Cardiac fibroblast (primary cell): Measurements from ENCODE around the gene SMG6.

Experiments used
- DNase-seq, 2 donors: peaks; one replicate each; pipeline versions ENCODE4 v3.0.0 to v3.0.0-alpha.2; 2010; ENCODE audit warnings: low read depth in 2 of 2
- H3K4me3 ChIP-seq, 2 donors: replicated peaks in 1 of 2; 1 replicate in 1 of 2; 2 replicates in 1 of 2; pipeline ENCODE4 v1.5.1; 2011; ENCODE audit warnings: low read depth in 2 of 2, low read length in 2 of 2, mild to moderate bottlenecking in 2 of 2, moderate library complexity in 1 of 2
- CTCF ChIP-seq: IDR thresholded peaks from one replicate; pipeline ENCODE4 v1.5.1; 2011; ENCODE audit warnings: low read depth, mild to moderate bottlenecking, low read length, inconsistent platforms

SMG6 gene

GRCh38 chr17:2158396-2158780, 145.2 kb downstream of the SMG6 start:
- H3K4me3 ChIP-seq = no peak overlapping the region
- DNase-seq = no peak
- no peak for TF ChIP-seq CTCF

GRCh38 chr17:2157675-2158395, 145.8 kb downstream of the SMG6 start:
- TF ChIP-seq CTCF = no peak
- peak; percentile 97 for DNase-seq
- no peak overlapping the region for H3K4me3 ChIP-seq

- DNase-seq = peak; percentile 65 to 93
- H3K4me3 ChIP-seq = no peak overlapping the region
- no peak for TF ChIP-seq CTCF
Measured at GRCh38 chr17:2157081-2157480, 146.5 kb downstream of the SMG6 start.

GRCh38 chr17:2156666-2157065, 146.9 kb downstream of the SMG6 start:
- DNase-seq = no peak
- TF ChIP-seq CTCF = no peak
- H3K4me3 ChIP-seq = no peak overlapping the region

GRCh38 chr17:2155573-2155972, 148.0 kb downstream of the SMG6 start:
- no peak for TF ChIP-seq CTCF
- no peak overlapping the region for H3K4me3 ChIP-seq
- no peak for DNase-seq

- no peak for TF ChIP-seq CTCF
- DNase-seq = no peak
- no peak overlapping the region for H3K4me3 ChIP-seq
Measured at GRCh38 chr17:2151358-2152033, 152.1 kb downstream of the SMG6 start.

GRCh38 chr17:2150806-2151205, 152.8 kb downstream of the SMG6 start:
- no peak for DNase-seq

More at GRCh38 chr17:2150806-2151205, 152.8 kb downstream of the SMG6 start:
- TF ChIP-seq CTCF = no peak
- H3K4me3 ChIP-seq = no peak overlapping the region
